Measurements from ENCODE around the gene ARHGAP10.

The ARHGAP10 gene

DNA sequence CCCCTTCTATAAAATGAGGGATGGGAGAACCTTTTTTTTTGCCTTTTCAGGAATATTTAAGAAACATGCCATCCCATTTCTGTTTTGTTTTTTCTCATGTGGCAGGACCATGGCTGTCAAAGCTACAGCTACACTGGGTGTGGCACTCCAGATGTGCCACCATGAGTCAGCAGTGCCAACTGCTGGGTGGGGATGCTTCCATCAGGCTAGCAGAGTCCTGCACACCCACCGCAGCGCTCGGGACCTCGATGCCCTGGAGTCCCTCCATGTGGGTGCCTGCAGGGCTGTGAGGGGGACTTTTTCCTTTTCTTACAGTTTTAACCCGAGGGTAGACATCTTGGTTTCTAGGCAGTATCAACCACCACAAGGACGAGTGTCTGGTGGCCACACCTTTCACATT is 357.7 kb downstream of the ARHGAP10 start:
- H3K4me3 ChIP-seq (ENCODE audit: low read depth, low read length), result no peak overlapping the region
- TF ChIP-seq, protein P1, sequence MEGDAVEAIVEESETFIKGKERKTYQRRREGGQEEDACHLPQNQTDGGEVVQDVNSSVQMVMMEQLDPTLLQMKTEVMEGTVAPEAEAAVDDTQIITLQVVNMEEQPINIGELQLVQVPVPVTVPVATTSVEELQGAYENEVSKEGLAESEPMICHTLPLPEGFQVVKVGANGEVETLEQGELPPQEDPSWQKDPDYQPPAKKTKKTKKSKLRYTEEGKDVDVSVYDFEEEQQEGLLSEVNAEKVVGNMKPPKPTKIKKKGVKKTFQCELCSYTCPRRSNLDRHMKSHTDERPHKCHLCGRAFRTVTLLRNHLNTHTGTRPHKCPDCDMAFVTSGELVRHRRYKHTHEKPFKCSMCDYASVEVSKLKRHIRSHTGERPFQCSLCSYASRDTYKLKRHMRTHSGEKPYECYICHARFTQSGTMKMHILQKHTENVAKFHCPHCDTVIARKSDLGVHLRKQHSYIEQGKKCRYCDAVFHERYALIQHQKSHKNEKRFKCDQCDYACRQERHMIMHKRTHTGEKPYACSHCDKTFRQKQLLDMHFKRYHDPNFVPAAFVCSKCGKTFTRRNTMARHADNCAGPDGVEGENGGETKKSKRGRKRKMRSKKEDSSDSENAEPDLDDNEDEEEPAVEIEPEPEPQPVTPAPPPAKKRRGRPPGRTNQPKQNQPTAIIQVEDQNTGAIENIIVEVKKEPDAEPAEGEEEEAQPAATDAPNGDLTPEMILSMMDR (IDR thresholded peaks at IDR 0.05; ENCODE audit: low read depth, low read length), result no peak

DNA sequence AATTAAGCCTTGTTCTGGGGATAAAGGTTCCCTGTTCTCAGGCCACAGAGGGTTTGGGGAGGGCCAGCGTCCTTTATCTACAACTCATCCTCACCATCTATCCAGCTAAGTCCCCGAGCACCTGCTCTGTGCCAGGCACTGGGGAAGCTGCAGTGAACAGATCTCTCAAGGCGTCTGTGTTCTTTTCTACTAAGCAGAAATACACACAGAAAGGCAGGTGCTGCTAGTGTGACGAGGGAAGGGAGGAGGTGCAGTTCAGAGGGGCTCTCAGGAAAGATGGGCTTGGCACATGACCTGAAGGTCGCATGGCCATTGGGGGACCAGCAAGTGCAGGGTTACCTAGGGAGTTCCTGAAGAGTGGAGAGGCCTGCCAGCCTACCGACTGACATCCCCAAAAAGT is 358.1 kb downstream of the ARHGAP10 start:
- no peak overlapping the region for H3K4me3 ChIP-seq (ENCODE audit: low read depth, low read length)
- TF ChIP-seq, protein P1 (IDR thresholded peaks at IDR 0.05; ENCODE audit: low read depth, low read length), result no peak

DNA sequence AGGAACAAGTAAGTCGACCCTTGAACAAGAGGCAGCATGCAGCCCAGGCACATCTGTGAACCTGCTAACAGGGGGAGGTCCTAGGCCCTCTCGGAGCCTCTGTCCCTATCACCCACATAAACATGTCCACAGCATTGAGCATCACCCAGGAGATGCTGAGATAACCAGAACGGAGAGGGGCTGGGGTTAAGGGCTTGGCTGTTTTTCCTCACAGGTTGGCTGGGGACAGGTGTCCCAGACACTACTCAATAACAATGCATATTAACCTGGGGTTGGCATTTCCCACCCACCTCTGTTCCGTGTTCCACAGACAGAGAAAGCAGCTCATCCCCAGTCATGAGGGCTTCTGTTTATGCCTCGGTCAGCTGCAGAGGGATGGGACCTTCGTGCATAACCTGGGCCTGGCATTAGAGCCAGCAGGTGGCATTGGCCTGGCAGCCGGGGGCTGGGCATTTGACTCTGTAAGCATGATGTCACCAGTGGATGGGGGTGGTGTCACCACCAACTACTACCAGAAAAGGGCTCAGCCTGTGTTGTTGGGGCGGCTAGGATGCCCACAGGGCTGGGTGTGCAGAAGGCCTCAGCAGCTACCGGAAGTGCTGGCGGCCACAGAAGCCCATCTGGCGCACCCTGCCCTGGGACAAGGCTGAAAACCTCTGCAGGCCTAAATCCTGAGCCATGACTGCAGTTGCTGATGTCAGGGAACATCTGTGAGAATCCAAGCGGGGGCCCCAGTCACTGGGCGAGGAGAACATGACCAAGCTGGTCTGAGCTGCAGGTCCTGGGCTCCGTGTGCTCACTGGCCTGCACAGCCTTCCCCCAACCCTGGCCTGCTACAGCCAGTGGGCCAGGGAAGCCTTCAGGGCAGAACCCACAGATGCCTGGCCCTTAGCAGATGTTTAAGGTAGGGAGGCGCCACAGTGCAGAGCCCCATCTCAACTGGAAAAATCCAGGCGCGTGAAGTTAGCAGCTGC is 358.9 kb downstream of the ARHGAP10 start:
- TF ChIP-seq, protein P1 (IDR thresholded peaks at IDR 0.05; ENCODE audit: low read depth, low read length), result no peak
- H3K4me3 ChIP-seq (ENCODE audit: low read depth, low read length), result no peak overlapping the region

DNA sequence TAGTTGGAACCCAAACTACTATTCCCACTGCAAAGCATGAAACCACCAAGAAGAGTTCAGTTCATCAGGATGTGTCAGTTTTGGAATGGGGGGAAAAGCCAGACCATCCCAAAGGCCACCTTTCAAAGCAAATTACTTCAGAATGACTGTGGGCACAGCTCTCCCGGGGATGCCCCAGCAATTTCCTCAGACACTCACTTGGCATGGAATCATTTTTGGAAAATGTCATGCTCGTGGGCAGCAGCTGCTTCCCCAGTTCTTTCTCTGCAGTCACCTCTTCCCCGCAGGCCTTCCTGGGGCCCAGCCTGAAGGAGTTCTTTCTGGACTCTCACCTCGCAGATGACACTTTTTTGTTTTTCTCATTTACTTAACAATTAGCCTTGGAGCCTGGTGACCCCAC is 360.0 kb downstream of the ARHGAP10 start:
- TF ChIP-seq, protein P1 (IDR thresholded peaks at IDR 0.05; ENCODE audit: low read depth, low read length), result no peak
- no peak overlapping the region for H3K4me3 ChIP-seq (ENCODE audit: low read depth, low read length)

DNA sequence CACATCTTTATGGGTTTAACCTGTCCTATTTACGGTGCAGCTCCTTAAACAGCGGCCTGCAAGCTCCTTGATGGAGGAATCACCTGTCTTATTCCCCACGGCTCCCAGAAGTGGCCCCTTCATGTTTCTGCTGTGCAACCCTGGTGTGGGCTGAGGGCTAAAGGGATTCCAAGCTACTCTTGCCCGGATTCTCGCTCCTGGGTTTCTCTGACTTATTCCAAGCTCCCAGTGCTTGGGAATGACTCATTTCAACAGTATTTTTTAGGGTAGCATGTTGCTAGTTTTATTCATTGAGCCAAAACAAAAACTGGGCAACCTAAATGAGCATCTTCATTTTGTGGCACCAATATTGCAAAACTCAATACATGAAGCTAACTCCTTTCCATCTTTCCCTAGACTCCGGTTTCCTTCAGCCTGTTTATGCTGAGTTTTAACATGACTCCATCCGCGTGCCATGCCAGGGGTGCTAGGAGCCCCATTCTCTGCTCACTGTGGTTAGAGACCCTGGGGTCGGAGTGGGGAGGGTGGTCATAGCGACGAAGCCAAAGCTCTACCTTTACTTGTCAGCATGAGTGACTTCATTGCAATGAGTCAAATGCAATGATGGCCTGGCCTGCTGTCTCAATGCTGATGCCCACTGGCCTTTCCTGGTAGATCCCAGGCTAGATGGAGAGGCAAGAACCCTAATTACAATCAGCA is 360.6 kb downstream of the ARHGAP10 start:
- H3K4me3 ChIP-seq (ENCODE audit: low read depth, low read length), result no peak overlapping the region
- TF ChIP-seq, protein P1 (IDR thresholded peaks at IDR 0.05; ENCODE audit: low read depth, low read length), result no peak

DNA sequence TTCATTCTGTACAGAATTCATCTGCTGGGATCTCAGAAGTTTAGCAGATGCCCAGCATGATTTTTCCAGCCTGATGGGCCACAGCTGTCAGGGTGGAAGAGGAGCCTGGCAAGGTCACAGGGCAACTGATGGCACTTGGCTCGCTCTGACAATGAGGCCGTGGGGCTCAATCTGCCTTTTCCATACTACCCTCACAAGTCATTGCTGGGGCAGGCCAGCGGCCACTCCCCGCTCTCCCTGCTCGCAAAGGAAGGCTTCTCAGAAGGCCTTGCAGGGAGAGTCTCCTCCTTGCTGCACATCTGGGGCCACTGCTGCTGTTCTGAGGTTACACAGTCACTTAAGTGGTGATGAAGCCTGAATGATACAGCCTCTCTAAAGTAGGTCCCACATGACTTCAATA is 361.2 kb downstream of the ARHGAP10 start:
- no peak overlapping the region for H3K4me3 ChIP-seq (ENCODE audit: low read depth, low read length)
- TF ChIP-seq, protein P1 (IDR thresholded peaks at IDR 0.05; ENCODE audit: low read depth, low read length), result no peak

DNA sequence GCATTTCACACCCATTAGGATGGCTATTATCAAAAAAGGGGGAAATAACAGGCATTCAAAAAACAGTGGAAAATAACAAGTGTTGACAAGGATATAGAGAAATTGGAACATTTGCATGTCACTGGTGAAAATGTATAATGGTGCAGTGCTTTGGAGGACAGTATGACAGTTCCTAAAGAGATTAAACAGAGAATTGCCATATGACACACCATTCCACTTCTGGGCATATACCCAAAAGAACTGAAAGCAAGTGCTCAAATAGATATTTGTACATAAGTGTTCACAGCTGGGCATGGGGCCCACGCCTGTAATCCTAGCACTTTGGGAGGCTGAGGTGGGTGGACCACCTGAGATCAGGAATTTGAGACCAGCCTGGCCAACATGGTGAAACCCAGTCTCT is 362.3 kb downstream of the ARHGAP10 start:
- TF ChIP-seq, protein P1 (IDR thresholded peaks at IDR 0.05; ENCODE audit: low read depth, low read length), result no peak
- H3K4me3 ChIP-seq (ENCODE audit: low read depth, low read length), result no peak overlapping the region
